Measurements from ENCODE around the gene CACNG6. TPM values are rescaled to one million over a fixed set of nuclear protein-coding genes. Genes with fewer than 3 reads are reported as not detected.

The CACNG6 gene
- polyA plus RNA-seq, 1 experiment = 0.04 TPM

DNA sequence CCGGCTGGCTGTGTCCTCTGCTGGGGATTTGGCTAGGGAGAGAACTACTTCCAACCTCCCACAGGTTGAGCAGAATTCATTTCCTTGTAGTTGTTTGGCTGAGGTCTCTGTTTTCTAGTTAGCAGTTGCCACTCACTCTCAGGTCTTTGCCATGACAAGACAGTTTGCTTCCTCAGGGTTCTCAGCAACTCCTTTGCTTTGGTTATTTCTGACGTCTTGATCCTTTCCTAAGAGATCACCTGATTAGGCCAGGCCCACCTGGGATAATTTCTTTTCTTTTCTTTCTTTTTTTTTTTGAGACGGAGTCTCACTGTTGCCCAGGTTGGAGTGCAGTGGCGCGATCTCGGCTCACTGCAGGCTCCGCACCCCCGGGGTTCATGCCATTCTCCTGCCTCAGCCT lies 38.1 kb upstream of the CACNG6 start:
- ChIA-PET CTCF (no interaction called here), POLR2A (no interaction called here)
- Histone ChIP-seq H3K4me3 (ENCODE audit: low read depth, low read length) (no peak overlapping the region), H3K27me3 (ENCODE audit: control insufficient read depth, insufficient read depth, low read length) (peaks cover 6% of the 10 kb centered on the region; the same call in 1 of the 2 replicates), H3K36me3 (ENCODE audit: control insufficient read depth, insufficient read depth, low read length) (no peaks in the 10 kb centered on the region)
- no peak for DNase-seq (ENCODE audit: low read depth)
- TF ChIP-seq, protein P1, sequence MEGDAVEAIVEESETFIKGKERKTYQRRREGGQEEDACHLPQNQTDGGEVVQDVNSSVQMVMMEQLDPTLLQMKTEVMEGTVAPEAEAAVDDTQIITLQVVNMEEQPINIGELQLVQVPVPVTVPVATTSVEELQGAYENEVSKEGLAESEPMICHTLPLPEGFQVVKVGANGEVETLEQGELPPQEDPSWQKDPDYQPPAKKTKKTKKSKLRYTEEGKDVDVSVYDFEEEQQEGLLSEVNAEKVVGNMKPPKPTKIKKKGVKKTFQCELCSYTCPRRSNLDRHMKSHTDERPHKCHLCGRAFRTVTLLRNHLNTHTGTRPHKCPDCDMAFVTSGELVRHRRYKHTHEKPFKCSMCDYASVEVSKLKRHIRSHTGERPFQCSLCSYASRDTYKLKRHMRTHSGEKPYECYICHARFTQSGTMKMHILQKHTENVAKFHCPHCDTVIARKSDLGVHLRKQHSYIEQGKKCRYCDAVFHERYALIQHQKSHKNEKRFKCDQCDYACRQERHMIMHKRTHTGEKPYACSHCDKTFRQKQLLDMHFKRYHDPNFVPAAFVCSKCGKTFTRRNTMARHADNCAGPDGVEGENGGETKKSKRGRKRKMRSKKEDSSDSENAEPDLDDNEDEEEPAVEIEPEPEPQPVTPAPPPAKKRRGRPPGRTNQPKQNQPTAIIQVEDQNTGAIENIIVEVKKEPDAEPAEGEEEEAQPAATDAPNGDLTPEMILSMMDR (IDR thresholded peaks at IDR 0.05; ENCODE audit: insufficient read depth, low read depth, low read length) = no peak

DNA sequence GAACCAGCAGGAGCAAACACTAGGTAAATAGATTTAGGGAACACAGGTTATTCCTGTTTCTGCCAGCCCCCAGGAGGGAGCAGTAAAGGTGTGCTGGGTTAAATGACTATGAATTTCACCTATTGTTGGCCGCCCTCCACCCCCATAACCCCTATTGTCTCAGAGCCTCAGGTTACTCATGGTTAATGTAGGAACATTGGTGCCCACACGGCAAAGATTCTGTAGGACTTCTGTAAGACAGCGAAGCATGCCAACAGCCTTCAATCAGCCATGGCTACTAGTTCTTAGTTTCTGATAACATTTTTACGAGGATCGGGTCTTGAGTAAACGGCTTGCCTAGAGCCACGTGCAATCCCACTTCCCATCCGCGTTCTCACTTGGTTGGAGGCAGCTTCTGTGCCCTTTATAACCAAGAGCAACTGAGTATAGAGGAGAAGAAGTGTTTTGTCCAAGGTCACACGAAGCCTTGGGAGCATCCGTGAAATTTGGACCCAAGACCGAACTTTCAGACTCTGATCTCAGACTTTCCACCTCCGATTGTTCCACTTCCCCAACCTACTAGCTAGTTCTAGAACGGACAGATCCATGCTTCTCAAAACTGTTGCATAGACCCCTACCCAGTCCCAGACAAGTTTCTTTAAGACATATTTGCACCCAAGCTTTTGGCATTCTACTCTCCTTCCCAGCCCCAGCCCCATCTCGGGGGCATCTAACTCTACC lies 33.8 kb upstream of the CACNG6 start:
- TF ChIP-seq, protein P1 (IDR thresholded peaks at IDR 0.05; ENCODE audit: insufficient read depth, low read depth, low read length) = no peak
- H3K36me3 ChIP-seq (ENCODE audit: control insufficient read depth, insufficient read depth, low read length) = no peaks in the 10 kb centered on the region
- H3K4me3 ChIP-seq (ENCODE audit: low read depth, low read length) = no peak overlapping the region
- DNase-seq (ENCODE audit: low read depth) = no peak
- H3K27me3 ChIP-seq (ENCODE audit: control insufficient read depth, insufficient read depth, low read length) = peaks cover 23% of the 10 kb centered on the region
- POLR2A ChIA-PET = no interaction called here
- CTCF ChIA-PET = no interaction called here

DNA sequence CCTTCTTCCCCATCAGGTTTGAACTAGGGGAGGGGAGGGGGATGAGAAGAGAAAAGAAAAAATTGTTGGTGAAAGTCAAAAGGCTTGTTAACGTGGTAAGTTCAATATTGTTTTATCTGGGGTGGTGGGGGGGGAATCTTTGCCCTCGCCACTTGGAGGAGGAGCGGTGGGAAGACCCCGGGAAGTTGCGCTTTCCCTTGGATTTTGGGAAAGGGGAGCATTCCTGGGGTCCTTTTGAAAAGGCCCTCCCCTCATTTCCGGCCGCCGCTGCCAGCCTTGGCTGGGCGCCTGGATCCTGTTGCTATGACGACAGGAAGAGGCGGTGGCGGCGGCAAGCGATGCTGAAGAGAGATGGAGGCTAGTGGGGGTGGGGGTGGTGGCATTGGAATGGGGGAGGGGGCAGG lies 33.3 kb upstream of the CACNG6 start:
- H3K36me3 ChIP-seq (ENCODE audit: control insufficient read depth, insufficient read depth, low read length) = no peaks in the 10 kb centered on the region
- CTCF ChIA-PET = no interaction called here
- no peak overlapping the region for H3K4me3 ChIP-seq (ENCODE audit: low read depth, low read length)
- H3K27me3 ChIP-seq (ENCODE audit: control insufficient read depth, insufficient read depth, low read length) = peaks cover 24% of the 10 kb centered on the region
- TF ChIP-seq, protein P1 (IDR thresholded peaks at IDR 0.05; ENCODE audit: insufficient read depth, low read depth, low read length) = no peak
- POLR2A ChIA-PET = no interaction called here
- DNase-seq (ENCODE audit: low read depth) = no peak

DNA sequence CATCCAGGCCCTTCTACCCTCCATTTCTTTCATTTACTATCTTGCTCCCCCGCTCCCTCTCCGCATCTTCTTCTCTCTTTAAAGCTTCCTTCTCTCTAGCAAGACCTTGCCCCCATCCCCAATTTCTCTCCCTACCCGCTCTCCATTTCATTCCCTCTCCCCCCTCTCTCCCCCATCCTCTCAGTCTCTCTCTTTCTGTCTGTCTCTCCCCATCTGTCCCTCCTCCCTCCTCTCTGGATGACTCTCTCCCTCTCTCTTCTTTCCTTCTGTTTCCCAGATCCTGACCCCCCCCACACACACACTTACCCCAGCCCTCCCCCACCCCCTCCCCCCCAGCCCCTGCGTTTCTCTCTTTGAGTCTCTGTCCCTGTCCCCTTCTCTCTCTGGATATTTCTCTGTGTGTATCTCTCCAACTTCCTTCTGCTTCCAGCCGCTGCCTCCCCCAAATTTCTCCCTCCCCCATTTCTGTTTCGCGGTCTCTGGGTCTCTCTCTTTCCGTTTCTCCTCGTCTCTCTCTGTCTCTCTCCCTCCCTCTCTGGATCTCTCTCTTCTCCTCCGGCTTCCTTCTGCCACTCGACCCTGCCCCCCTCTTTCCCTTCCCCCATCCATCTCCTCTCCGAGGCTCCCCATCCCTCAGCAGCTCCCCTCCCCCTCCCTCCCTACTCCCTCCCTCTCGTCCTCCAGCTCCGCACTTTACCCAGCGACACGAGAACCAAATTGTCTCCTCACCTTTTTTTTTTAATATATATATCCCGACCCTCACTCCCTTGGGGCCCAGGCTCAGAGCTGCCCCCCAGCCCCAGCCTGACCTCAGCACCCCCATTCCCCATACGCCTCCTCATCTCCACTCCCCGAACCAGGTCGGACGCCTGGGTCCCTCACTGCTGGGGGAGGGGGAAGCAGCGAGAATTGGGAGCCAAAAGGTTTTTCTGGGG lies 32.3 kb upstream of the CACNG6 start:
- CTCF ChIA-PET = interaction anchor here (0.7 kb wide), 1 partner anchor 8 kb away, joined by 3 read pairs; no protein-coding TSS in a partner anchor
- TF ChIP-seq, protein P1 (IDR thresholded peaks at IDR 0.05; ENCODE audit: insufficient read depth, low read depth, low read length) = no peak
- POLR2A ChIA-PET = no interaction called here
- Histone ChIP-seq H3K27me3 (ENCODE audit: control insufficient read depth, insufficient read depth, low read length) (peaks cover 27% of the 10 kb centered on the region), H3K4me3 (ENCODE audit: low read depth, low read length) (no peak overlapping the region), H3K36me3 (ENCODE audit: control insufficient read depth, insufficient read depth, low read length) (no peaks in the 10 kb centered on the region)
- DNase-seq (ENCODE audit: low read depth) = no peak

DNA sequence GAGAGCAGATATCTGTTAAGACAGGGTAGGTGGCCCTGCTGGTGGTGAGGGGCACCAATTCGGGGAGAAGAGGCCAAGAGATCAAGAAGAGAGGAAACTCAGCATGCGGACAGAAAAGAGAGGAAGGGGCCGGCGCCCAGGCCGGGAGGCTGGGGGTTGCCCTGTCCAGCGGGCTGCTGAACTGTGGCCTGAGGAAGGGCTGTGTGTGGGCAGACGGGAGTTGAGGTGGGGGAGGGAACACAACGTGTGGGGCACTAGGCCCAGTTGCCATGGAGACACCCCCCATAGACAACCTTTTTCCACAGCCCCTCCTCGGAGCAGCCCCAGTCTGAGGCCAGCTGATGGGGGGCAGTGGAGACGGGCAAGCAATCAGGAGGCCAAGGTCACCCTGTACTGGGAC lies 31.2 kb upstream of the CACNG6 start:
- Histone ChIP-seq H3K4me3 (ENCODE audit: low read depth, low read length) (no peak overlapping the region), H3K36me3 (ENCODE audit: control insufficient read depth, insufficient read depth, low read length) (no peaks in the 10 kb centered on the region), H3K27me3 (ENCODE audit: control insufficient read depth, insufficient read depth, low read length) (peaks cover 29% of the 10 kb centered on the region)
- POLR2A ChIA-PET = no interaction called here
- TF ChIP-seq, protein P1 (IDR thresholded peaks at IDR 0.05; ENCODE audit: insufficient read depth, low read depth, low read length) = no peak
- CTCF ChIA-PET = no interaction called here
- no peak for DNase-seq (ENCODE audit: low read depth)

All from BJ (cell line).